Measurements from ENCODE around the gene KCNB1.
"Not testable (repeated sequence)": the region's sequence is repeated elsewhere in the genome, so short reads cannot be mapped to it uniquely, and the experiment has no call there.

Gene KCNB1

GRCh38 chr20:49346682-49347081 is 135.8 kb downstream of the KCNB1 start:
- no peak for DNase-seq

DNA sequence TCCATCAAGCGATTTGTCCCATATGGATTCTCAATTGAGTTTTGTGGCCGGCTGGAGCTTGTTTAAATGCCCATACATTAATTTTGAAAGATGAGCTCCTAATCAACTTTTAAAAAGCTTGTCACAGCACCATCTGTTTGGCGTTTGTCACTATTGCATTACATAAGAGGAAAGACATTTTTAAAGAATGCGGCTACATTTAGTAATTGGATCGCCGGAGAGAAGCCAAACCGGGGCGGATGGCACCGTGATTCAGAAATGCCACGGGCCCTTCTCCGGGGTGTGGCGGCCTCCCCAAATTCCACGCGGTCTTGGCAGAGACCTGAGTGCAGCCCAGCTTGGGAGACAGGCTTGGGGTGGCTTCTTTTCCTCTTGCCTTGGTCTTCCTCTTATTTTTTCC is 136.9 kb downstream of the KCNB1 start:
- no peak for DNase-seq

- DNase-seq = no peak
These were observed 137.5 kb downstream of the KCNB1 start for GRCh38 chr20:49344975-49345374.

GRCh38 chr20:49344140-49344539 is 138.3 kb downstream of the KCNB1 start:
- no peak for DNase-seq

GRCh38 chr20:49343246-49343645 is 139.2 kb downstream of the KCNB1 start:
- DNase-seq = no peak

GRCh38 chr20:49340161-49340966 is 142.1 kb downstream of the KCNB1 start:
- no peak for DNase-seq

- no peak for DNase-seq
These were observed 143.3 kb downstream of the KCNB1 start for GRCh38 chr20:49339123-49339522.

DNA sequence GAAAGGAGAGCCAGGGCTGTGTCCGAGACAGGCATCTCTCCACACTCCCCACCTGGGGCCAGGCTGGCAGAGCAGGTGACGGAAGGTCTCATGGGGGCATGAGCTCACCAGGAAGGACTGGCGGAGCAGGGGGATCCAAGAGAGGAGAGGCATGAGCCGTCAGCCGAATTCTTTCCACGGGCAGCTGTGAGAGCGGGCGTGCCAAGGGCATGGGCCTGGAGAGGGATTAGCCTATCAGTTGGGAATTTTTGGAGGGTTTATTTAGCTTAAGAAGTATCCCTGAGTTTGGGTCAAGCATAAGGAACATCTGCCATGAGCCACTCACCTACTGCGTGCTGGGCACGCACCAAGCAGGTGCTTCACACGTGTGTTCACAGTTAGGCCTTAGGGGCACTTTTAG is 144.4 kb downstream of the KCNB1 start:
- no peak for DNase-seq

DNA sequence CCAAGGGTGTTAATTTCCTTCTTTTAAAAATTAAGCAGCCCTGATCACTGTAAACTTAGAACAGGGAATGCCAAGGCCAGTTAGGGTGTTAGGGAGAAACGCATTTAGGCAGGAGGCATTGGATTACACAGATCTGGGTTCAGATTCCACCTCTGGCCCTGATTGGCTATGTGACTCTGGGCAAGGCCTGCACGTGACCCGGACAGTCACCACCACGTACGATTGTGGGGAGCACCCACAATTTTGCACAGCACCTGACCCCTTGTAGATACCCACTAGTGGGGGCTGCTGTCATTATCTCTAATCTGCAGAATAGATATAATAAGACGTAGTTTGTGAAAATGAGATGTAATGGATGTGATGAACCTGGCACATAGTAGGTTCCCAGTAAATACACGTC is 145.1 kb downstream of the KCNB1 start:
- DNase-seq = no peak

DNA sequence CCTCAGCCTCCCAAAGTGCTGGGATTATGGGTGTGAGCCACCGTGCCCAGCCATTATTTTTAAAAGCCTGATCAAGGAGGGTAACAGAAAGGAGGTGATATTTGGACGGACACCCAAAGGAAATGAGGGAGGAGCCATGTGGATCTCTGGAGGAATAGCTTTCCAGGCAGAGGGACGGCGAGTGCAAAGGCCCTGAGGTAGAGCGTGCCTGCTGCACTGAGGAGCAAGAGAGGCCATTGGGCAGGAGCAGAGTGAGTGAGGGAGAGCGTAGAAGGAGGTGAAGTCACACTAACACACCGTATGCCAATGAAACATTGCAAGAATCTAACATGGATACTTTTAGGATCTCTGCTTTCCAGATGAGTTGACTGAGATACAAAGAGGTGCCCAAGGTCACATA is 145.7 kb downstream of the KCNB1 start:
- no peak for DNase-seq

GRCh38 chr20:49335476-49335875 is 147.0 kb downstream of the KCNB1 start:
- DNase-seq = no peak

DNA sequence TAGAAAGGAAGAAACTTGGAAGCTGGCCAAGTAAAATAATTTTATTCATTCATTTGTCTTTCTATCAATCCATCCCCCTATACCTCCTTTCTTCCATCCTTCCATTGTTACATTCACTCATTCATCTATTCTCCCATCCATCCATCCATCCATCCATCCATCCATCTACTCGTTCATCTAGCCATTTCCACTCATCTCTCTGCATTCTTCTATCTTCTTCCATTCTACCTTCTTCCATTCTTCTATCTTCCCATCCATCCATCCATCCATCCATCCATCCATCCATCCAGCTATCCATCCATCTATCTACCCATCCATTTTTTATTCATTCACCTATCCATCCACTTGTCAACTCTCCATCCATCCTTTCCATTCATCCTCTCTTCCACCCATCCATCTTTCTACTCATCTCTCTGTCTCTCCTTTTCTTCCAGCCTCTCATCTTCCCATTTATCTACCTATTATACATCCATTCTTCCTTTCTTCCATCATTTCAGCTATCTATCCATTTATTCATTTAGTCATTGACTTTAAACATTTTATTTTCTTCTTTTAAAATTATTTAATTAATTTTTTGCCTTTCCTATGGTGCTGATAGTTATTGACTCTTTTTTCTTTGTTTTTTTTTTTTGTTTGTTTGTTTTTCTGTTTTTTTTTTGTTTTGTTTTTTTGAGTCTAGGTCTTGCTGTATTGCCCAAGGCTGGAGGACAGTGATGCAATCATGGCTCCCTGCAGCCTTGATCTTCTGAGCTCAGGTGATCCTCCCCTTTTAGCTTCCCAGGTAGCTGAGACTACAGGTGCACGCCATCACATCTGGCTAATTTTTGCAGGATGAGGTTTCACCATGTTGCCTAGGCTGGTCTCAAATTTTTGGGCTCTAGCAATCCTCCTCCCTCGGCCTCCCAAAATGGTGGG is 151.5 kb downstream of the KCNB1 start:
- no peak for DNase-seq

DNA sequence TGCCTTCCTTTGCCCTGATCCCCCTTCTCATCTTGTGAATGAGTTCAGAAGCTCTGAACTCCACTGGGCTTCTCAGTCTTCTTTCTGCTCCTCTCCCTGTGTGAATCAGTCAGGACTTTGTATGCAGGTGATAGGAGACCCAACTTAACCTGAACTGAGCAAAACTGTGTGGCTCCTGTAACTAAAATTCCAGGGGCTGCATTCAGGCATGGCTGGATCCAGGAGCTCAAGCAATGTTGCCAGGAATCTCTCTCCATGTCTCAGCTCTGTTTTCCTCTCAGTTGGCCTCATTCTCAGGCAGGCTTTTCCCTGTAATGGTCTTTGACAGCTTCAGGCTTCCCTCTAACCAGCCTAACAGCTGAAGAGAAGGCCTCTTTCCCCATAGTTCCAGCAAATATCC is 153.7 kb downstream of the KCNB1 start:
- no peak for DNase-seq

GRCh38 chr20:49326026-49326425 is 156.4 kb downstream of the KCNB1 start:
- DNase-seq = no peak

GRCh38 chr20:49324306-49324705 is 158.2 kb downstream of the KCNB1 start:
- no peak for DNase-seq

DNA sequence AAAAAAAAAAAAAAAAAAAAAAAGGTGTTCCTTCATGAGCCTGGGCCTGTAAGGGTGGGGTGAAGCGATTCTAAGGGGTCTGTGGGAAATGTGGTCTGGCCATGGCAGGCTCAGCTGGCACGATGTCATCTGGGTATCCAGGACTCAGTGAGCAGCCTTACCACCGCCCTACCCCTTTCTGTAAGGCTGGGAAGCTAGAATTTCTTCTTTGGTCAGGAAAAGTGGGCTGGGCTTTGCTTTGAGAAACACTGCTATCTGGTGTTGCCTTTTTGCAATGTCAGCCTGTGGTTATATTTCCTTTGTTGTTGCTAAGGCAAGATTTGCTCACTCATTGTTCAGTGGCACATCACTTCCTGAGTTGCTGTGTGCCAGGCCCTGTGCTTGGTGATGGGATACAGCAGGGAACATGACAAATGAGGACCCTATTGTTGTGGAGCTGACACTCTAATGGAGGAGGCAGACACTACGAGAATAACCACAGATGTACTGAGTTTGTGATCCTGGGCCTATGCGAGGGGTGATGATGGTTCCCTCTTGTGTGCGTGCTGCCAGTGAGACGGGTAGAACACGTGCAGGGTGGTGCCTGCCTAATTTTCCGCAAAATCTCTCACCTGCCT is 158.7 kb downstream of the KCNB1 start:
- peak; percentile 8 for DNase-seq

DNA sequence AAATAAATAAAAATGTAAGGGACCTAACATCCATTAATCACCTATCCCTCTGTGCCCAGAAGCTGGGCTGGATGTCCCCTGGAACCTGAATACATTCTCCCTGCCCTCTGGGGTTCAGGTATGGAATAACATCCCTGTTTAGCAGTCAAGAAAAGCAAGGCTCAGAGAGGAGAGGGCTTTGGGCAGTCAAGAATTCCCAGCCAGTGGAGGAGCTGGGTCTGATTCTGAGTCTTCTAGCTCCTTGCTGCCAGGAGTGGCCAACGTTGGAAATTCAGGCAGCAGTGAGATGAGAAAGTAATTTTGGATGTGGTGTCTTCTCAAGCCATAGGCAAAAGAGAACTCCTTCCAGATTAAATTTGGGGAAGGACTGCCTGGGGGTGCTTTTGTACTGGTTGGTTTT is 162.0 kb downstream of the KCNB1 start:
- no peak for DNase-seq

DNA sequence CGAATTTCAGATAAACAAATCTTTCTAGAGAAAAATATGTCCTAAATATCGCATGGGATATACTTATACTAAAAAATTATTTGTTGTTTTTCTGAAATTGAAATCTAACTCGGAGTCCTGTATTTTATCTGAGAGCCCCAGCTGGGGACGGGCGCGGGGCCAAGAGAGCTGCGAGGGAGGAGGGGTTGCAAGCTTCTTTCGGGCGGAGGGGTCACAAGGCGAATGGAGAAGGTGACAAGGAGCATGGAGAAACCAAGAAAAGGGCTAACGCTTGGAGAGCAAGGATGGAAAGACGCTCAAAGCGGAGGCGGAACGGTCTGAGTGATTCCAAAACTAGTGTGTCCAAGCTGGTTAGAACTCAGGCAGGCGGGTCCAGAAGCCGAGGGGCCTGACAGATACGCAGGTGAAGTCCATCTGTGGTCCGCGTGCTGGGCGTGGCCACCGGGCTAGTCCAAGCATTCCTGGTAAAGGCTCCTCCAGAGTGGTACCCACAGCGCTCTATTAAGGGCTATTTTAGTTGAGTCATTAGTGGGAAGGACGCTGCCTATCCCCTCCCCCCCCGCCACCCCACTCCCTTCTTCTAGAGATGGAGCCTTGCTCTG is 163.2 kb downstream of the KCNB1 start:
- DNase-seq = no peak

DNA sequence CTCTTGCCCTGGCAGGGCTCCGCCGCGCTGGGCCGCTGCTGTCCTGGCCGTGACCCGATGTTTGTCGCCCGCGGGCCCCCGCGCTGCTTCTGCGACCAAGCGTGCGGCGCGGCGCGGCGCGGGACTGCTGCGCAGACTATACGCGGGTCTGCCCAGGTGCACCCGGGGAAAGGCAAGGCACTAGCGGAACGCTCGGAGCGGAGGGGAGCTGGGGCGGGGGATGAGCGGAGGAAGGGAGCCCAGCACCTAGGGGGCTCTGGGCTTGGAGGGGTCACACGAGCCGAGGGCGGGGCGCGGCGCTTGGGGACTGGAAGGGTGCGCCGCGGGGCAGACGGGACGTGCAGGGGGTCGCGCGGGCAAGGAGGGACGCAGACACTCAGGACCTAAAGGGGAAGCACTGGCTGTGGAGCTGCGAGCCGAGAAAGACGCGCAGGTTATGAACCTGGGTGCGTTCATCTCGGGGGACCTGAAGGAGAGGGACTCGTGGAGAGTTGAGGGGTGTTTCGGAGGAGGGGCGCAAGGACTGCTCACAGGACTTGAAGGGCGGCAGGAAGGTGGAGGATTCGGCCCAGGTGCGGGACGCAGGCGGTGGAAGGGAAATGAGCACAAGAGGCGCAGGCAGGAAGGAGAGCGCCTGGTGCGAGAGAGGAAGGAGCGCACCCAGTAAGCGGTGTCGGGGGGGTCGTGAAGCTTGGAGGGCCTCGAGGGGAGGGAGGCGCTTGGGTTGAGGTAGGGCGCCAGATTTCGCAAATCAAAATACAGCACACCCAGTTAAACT is 163.8 kb downstream of the KCNB1 start:
- no peak for DNase-seq

DNA sequence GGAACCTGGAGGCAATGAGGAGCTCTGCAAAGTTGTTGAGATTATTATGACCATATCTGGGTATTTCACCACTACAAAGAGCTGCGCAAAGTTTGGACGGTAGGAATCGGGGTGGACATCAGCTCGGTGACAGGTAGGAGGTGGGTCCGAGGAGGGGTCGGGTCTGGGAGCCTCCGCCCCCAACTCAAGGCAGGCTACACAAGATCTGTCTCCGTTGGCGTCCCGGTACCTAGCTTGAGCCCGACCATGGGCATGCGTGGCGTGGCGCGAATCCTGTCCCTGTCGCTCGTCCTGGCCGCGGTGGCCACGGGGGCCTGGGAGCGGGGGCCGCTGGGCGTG is 164.4 kb downstream of the KCNB1 start:
- DNase-seq = no peak

DNA sequence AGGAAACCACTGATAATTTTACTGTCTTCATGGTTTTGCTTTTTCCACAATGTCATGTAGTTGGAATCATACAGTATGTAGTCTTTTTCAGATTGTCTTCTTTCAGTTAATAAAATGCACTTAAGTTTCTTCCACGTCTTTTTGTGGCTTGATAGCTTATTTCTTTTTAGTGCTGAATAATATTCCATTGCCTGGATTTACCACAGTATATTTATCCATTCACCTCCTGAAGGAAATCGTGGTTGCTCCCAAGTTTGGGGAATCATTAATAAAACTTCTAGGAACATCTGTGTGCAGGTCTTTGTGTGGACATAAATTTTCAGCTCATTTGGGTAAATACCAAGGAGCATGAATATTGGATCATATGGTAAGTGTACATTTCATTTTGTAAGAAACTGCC is 165.8 kb downstream of the KCNB1 start:
- no peak for DNase-seq

- no peak for DNase-seq
These were observed 166.9 kb downstream of the KCNB1 start for GRCh38 chr20:49315580-49315979.

- DNase-seq = not testable (repeated sequence)
These were observed 168.4 kb downstream of the KCNB1 start for GRCh38 chr20:49314052-49314451.

Data from activated effector memory CD4-positive, alpha-beta T cell treated with Interleukin-2 at 50 U/mL for 16 hours (primary cell).